Measurements from ENCODE around the gene C3orf20.
"Not testable (repeated sequence)": the region's sequence is repeated elsewhere in the genome, so short reads cannot be mapped to it uniquely, and the experiment has no call there.

C3orf20 gene

GRCh38 chr3:14703128-14703750 lies 28.3 kb downstream of the C3orf20 start:
- no peak for DNase-seq

- DNase-seq = no peak
Measured at GRCh38 chr3:14703791-14704190, 28.9 kb downstream of the C3orf20 start.

GRCh38 chr3:14706096-14706495 lies 31.2 kb downstream of the C3orf20 start:
- no peak for DNase-seq

- no peak for DNase-seq
Measured at GRCh38 chr3:14716591-14716990, 41.6 kb downstream of the C3orf20 start.

- DNase-seq = no peak
Measured at GRCh38 chr3:14717307-14717706, 42.4 kb downstream of the C3orf20 start.

GRCh38 chr3:14718539-14718938 lies 43.6 kb downstream of the C3orf20 start:
- no peak for DNase-seq

GRCh38 chr3:14719006-14719405 lies 44.1 kb downstream of the C3orf20 start:
- DNase-seq = no peak

- DNase-seq = no peak
Measured at GRCh38 chr3:14721126-14721864, 46.4 kb downstream of the C3orf20 start.

- no peak for DNase-seq
Measured at GRCh38 chr3:14725013-14725412, 50.1 kb downstream of the C3orf20 start.

- no peak for DNase-seq
Measured at GRCh38 chr3:14725564-14726440, 50.9 kb downstream of the C3orf20 start.

- DNase-seq = no peak
Measured at GRCh38 chr3:14726441-14726780, 51.5 kb downstream of the C3orf20 start.

- no peak for DNase-seq
Measured at GRCh38 chr3:14728113-14728512, 53.2 kb downstream of the C3orf20 start.

- no peak for DNase-seq
Measured at GRCh38 chr3:14730703-14731382, 55.9 kb downstream of the C3orf20 start.

GRCh38 chr3:14740983-14741382 lies 66.0 kb downstream of the C3orf20 start:
- no peak for DNase-seq

GRCh38 chr3:14741510-14741909 lies 66.6 kb downstream of the C3orf20 start:
- DNase-seq = no peak

- DNase-seq = no peak
Measured at GRCh38 chr3:14744556-14744955, 69.6 kb downstream of the C3orf20 start.

GRCh38 chr3:14750650-14751049 lies 75.7 kb downstream of the C3orf20 start:
- no peak for DNase-seq

- DNase-seq = not testable (repeated sequence)
Measured at GRCh38 chr3:14752979-14753378, 78.0 kb downstream of the C3orf20 start.

- DNase-seq = no peak
Measured at GRCh38 chr3:14757153-14757700, 82.3 kb downstream of the C3orf20 start.

- DNase-seq = no peak
Measured at GRCh38 chr3:14758297-14758696, 83.4 kb downstream of the C3orf20 start.

- DNase-seq = no peak
Measured at GRCh38 chr3:14758959-14759358, 84.0 kb downstream of the C3orf20 start.

GRCh38 chr3:14760185-14760584 lies 85.2 kb downstream of the C3orf20 start:
- DNase-seq = no peak

- DNase-seq = no peak
Measured at GRCh38 chr3:14761121-14761672, 86.3 kb downstream of the C3orf20 start.
